GM12875 (cell line): ENCODE measurements around the gene SHLD1.

Experiments used
- H3K4me3 ChIP-seq: one replicate; pipeline ENCODE4 v1.5.1; 2011; ENCODE audit warnings: low read depth, low read length, control low read depth
- CTCF ChIP-seq: IDR thresholded peaks from 2 replicates; pipeline ENCODE4 v1.5.1; 2011; ENCODE audit warnings: low read depth, mild to moderate bottlenecking, control low read depth, inconsistent platforms, low read length, moderate library complexity, borderline replicate concordance; ENCODE audit not compliant: insufficient read depth

Gene SHLD1

GRCh38 chr20:5885866-5886265 is 135.7 kb downstream of the SHLD1 start:
- H3K4me3 ChIP-seq: no peak overlapping the region
- TF ChIP-seq CTCF: no peak

DNA sequence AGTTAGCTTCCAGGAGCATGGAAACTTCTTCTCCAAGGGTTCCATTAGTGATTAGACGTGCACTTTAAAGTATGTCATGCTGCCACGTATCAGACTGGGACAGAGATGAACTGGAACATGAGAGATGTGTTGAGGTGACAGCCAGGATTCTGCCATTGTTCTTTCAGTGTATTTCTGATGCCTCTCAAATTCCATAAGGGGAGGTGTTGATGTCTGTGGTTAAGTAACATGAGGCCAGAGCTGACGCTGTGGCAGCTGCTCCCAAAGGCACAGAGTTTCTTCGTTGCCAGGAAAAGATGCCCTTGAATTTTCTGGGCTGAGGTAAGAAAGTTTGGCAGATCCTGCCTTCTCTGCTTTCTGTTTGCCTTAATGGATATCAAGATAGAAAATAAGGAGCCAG is 136.6 kb downstream of the SHLD1 start:
- TF ChIP-seq CTCF: no peak

GRCh38 chr20:5887386-5887785 is 137.2 kb downstream of the SHLD1 start:
- TF ChIP-seq CTCF: no peak
- no peak overlapping the region for H3K4me3 ChIP-seq

More for the DNA sequence above, 136.6 kb downstream of the SHLD1 start:
- H3K4me3 ChIP-seq: no peak overlapping the region

GRCh38 chr20:5888041-5888440 is 137.8 kb downstream of the SHLD1 start:
- no peak overlapping the region for H3K4me3 ChIP-seq
- no peak for TF ChIP-seq CTCF

DNA sequence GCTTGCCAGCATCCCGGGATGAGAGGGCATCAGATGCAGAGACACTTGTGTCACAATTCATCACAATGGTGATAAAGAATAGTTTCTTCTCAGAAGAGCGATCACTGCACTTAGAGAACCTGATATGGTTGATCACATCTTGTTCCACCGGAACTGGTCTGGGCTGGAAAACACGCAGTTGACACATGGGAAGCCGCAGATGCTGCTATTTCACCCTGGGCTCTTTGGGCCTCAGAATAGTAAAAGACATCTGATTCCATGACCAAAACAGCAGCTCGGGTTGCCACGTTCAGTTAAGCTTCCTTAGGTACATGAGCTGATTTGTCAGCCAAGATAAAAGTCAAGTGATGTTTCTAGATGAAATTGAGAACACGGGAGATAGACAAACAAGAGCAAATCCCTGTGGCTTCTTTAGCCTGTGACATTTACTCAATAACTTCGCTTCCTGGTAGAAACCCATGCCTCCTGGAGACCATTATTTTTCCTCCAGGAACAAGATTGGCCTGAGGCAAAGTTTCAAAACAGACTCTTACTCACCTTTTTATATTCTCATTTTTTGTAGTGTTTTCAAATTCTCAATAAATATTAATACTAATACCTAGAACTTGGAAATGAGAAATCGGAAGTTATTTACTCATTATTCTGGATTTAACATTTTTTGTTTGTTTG is 140.7 kb downstream of the SHLD1 start:
- TF ChIP-seq CTCF: no peak
- no peak overlapping the region for H3K4me3 ChIP-seq

DNA sequence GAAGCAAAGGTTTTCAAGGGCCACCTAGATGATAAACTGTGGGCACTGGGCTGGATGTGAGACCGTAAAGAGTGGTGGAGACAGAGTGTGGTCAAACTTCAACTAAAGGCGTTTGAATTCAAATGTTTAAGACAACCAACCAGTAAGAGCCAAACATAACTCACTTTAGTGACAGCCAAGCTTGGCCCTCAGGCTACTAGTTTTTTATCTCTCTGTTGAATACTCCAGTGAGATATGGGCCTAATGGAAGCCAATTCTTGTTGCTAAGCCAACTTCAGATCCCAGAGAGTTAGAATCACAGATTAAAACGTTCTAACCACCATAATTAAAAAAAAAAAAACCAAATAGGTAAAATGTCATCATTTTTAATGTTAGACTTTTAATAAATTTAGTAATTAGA is 142.9 kb downstream of the SHLD1 start:
- H3K4me3 ChIP-seq: no peak overlapping the region
- TF ChIP-seq CTCF: no peak

- TF ChIP-seq CTCF: no peak
Measured at GRCh38 chr20:5893621-5894020, 143.4 kb downstream of the SHLD1 start.

More at GRCh38 chr20:5893621-5894020, 143.4 kb downstream of the SHLD1 start:
- no peak overlapping the region for H3K4me3 ChIP-seq
